Common myeloid progenitor, CD34-positive (primary cell): ENCODE data around the gene GRIK2.

Experiments used
- CTCF ChIA-PET: fragments of 350-600 bp; sonication (Branson Sonifier 250); formaldehyde crosslinking; loops from one replicate; lab custom pipeline; 2021; ENCODE audit warnings: antibody characterized with exemption; lab: Charles Lee
- POLR2A ChIA-PET: fragments of 350-600 bp; sonication (Branson Sonifier 250); formaldehyde crosslinking; loops from one replicate; lab custom pipeline; 2021; ENCODE audit warnings: antibody characterized with exemption; lab: Charles Lee
- DNase-seq, 3 donors: peaks; one replicate each; pipeline versions ENCODE4 v3.0.0 to v3.0.0-alpha.2; 2013
- H3K27ac ChIP-seq, 2 experiments: 1 replicate in 1 of 2; 2 replicates in 1 of 2; pipeline ENCODE4 v1.7.0; 2013; ENCODE audit warnings: inconsistent platforms in 2 of 2, low read length in 2 of 2, mild to moderate bottlenecking in 2 of 2, low read depth in 1 of 2, moderate library complexity in 1 of 2; ENCODE audit not compliant: severe bottlenecking in 2 of 2, insufficient read depth in 1 of 2, poor library complexity in 1 of 2
- H3K27me3 ChIP-seq, 5 experiments: replicated peaks in 2 of 5; 1 replicate in 3 of 5; 2 replicates in 2 of 5; pipeline versions ENCODE4 v1.6.1 to v1.7.0; 2013; ENCODE audit warnings: low read length in 4 of 5, mild to moderate bottlenecking in 2 of 5, moderate library complexity in 2 of 5, inconsistent platforms in 1 of 5; ENCODE audit not compliant: insufficient read depth in 5 of 5, control insufficient read depth in 4 of 5
- H3K36me3 ChIP-seq, 4 experiments: 1 replicate in 2 of 4; 2 replicates in 2 of 4; pipeline versions ENCODE4 v1.6.1 to v1.7.0; 2013; ENCODE audit warnings: low read length in 3 of 4, control low read depth in 1 of 4, mild to moderate bottlenecking in 1 of 4; ENCODE audit not compliant: control insufficient read depth in 4 of 4, insufficient read depth in 4 of 4
- H3K4me1 ChIP-seq, 4 experiments: 1 replicate in 3 of 4; 2 replicates in 1 of 4; pipeline versions ENCODE4 v1.6.1 to v1.7.1; 2013; ENCODE audit warnings: low read length in 3 of 4, mild to moderate bottlenecking in 3 of 4, control low read depth in 1 of 4, inconsistent platforms in 1 of 4, moderate library complexity in 1 of 4; ENCODE audit not compliant: control insufficient read depth in 4 of 4, insufficient read depth in 4 of 4; ENCODE audit errors: control extremely low read depth in 1 of 4
- H3K4me3 ChIP-seq, 7 experiments: 1 replicate in 4 of 7; 2 replicates in 3 of 7; pipeline versions ENCODE4 v1.5.1 to v1.7.0; 2013; ENCODE audit warnings: mild to moderate bottlenecking in 7 of 7, low read length in 6 of 7, moderate library complexity in 6 of 7, inconsistent platforms in 2 of 7, low read depth in 2 of 7, control low read depth in 1 of 7; ENCODE audit not compliant: insufficient read depth in 4 of 7, control insufficient read depth in 1 of 7; ENCODE audit errors: extremely low read depth in 1 of 7
- H3K9me3 ChIP-seq, 5 experiments: 1 replicate in 4 of 5; 2 replicates in 1 of 5; pipeline versions ENCODE4 v1.6.1 to v1.7.1; 2013; ENCODE audit warnings: low read length in 4 of 5, mild to moderate bottlenecking in 2 of 5, inconsistent platforms in 1 of 5, low read depth in 1 of 5, moderate library complexity in 1 of 5; ENCODE audit not compliant: control insufficient read depth in 4 of 5, insufficient read depth in 2 of 5; ENCODE audit errors: control extremely low read depth in 1 of 5
- WGBS: methylation state at CpG from one replicate; pipeline ENCODE4 v1.1.5; 2013; ENCODE audit not compliant: insufficient coverage; 5-methylcytosine and 5-hydroxymethylcytosine counted together

The GRIK2 gene

DNA sequence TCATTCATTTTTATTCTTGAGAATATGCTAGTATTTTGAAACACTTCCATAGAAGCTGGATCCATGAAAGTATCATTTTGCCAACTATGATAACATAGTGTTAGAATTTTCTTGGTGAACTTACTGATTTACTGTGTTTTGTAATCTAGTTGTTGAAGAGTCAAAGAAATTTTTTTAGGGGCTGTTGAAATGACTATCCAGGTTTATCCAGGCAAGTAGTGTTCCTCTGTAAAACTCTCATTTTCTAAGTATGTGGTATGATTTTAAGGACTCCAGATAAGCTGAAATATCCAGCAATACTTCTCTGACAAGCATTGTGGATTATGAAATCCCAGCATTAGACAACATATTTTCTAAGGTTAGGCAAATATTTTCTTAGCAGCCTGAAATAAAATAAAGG is 95.9 kb downstream of the GRIK2 start:
- DNase-seq = no peak
- ChIA-PET CTCF (no interaction called here), POLR2A (no interaction called here)
- H3K36me3 ChIP-seq = no peaks in the 10 kb centered on the region
- H3K4me1 ChIP-seq = no peaks in the 10 kb centered on the region
- H3K4me3 ChIP-seq = no peak overlapping the region
- H3K27me3 ChIP-seq = no peaks in the 10 kb centered on the region
- no peaks in the 10 kb centered on the region for H3K9me3 ChIP-seq
- no peak overlapping the region for H3K27ac ChIP-seq

DNA sequence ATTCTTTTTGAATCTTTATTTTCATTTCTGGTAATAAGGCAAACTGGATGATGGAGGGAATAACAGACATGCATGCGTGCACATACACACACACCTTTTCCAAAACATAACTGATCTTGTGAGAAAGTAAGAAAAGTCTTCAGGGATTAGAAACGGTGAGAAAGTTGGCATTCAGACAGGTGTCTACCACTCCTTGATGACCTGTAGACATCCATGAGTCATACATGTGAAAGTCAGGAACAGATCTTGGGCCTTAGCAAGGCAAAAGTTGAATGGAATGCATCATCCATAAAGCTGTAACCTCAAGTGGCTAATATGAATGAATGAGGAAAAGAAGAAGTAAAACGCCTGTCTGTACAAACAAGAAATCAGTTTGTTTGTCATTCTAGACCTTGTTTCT is 97.3 kb downstream of the GRIK2 start:
- no peak for DNase-seq
- CTCF ChIA-PET = no interaction called here
- Histone ChIP-seq H3K27ac (no peak overlapping the region), H3K4me3 (no peak overlapping the region), H3K4me1 (no peaks in the 10 kb centered on the region), H3K36me3 (no peaks in the 10 kb centered on the region), H3K27me3 (no peaks in the 10 kb centered on the region), H3K9me3 (no peaks in the 10 kb centered on the region)
- POLR2A ChIA-PET = no interaction called here
- WGBS = 100% methylated on average over 1 of the region's 3 CpGs

DNA sequence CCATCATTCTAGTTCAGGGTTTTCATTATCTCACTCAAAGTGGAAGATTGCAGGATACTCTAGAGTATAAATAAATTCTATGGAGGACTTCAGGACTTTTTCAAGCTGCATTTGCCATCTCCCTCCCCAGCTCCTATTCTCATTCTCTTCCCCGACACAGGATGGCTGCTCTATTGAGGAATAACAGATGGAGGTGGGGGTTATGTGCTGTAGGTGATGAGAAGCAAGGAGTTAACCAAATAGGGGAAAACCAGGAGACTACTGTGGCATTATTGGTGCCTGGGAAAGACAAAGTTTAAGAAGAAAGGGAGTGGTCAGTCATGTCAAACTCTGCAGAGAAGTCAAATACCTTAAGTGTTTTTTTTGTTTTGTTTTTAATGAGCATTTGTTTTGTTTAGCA is 109.3 kb downstream of the GRIK2 start:
- H3K4me3 ChIP-seq = no peak overlapping the region
- ChIA-PET CTCF (no interaction called here), POLR2A (no interaction called here)
- H3K36me3 ChIP-seq = no peaks in the 10 kb centered on the region
- H3K4me1 ChIP-seq = no peaks in the 10 kb centered on the region
- no peaks in the 10 kb centered on the region for H3K27me3 ChIP-seq
- WGBS = no CpG with 5 or more reads among the region's 1 CpG
- no peak for DNase-seq
- H3K9me3 ChIP-seq = no peaks in the 10 kb centered on the region
- no peak overlapping the region for H3K27ac ChIP-seq

DNA sequence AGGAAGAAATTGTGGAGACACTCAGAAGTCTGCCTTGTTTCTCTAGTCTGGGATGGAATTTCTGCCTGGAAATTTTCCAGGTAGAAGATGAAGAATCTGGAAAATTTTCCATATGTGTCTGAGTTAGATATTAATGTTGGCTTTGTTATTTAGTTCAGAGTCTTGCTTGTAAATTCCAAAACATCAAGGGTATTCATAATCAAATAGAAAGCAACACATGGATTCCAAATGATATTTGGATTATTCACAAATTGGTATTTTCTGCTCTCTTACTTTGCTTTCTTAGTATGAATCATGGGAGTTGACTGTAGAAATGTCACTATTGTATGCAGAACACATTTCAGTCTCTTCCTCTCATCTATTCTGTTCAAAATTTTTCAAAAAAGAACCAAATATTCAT is 116.0 kb downstream of the GRIK2 start:
- no peaks in the 10 kb centered on the region for H3K4me1 ChIP-seq
- no peaks in the 10 kb centered on the region for H3K36me3 ChIP-seq
- no peaks in the 10 kb centered on the region for H3K9me3 ChIP-seq
- DNase-seq = no peak
- H3K4me3 ChIP-seq = no peak overlapping the region
- no peaks in the 10 kb centered on the region for H3K27me3 ChIP-seq
- POLR2A ChIA-PET = no interaction called here
- no peak overlapping the region for H3K27ac ChIP-seq
- CTCF ChIA-PET = no interaction called here

DNA sequence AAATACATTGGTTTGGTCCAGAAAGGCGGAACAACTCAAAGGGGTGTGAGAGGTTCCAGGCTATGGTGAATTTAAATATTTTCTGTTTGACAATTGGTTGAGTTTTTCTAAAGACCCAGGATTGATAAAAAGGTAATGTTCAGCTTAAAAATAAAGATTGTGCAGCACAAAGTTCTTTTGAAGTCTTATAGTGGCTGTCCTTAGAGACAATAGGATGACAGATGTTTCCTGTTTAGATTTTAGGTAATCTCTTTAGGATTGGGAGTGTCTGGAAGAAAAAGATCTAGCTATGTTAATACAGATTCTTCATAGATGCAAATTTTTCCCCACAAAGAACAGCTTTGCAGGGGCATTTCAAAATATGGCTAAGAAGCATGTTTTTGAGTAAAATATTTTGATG is 119.7 kb downstream of the GRIK2 start:
- H3K36me3 ChIP-seq = no peaks in the 10 kb centered on the region
- DNase-seq = no peak
- ChIA-PET CTCF (no interaction called here), POLR2A (no interaction called here)
- H3K9me3 ChIP-seq = no peaks in the 10 kb centered on the region
- WGBS = no CpG with 5 or more reads among the region's 1 CpG
- H3K27me3 ChIP-seq = no peaks in the 10 kb centered on the region
- H3K4me1 ChIP-seq = no peaks in the 10 kb centered on the region
- H3K27ac ChIP-seq = no peak overlapping the region
- H3K4me3 ChIP-seq = no peak overlapping the region

DNA sequence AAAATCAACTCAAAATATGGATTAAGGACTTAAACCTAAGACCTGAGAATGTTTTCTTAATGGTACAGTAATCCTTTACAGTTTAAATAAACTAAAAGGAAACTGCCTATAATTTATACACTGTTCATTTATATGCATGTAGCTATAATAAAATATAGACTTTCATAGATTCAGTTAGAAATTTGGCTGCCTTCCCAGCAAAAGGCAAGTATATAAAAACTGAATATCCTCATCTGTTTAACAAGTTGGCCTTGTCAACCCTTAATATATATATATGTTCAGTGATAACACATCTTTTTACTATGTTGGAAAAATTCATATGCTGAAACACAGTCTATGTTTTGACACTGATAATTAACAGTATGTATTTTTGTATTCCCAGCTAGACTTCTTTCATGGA is 123.1 kb downstream of the GRIK2 start:
- ChIA-PET CTCF (no interaction called here), POLR2A (no interaction called here)
- no peak for DNase-seq
- no peaks in the 10 kb centered on the region for H3K9me3 ChIP-seq
- no peak overlapping the region for H3K27ac ChIP-seq
- H3K4me3 ChIP-seq = no peak overlapping the region
- no peaks in the 10 kb centered on the region for H3K4me1 ChIP-seq
- H3K36me3 ChIP-seq = no peaks in the 10 kb centered on the region
- no peaks in the 10 kb centered on the region for H3K27me3 ChIP-seq

DNA sequence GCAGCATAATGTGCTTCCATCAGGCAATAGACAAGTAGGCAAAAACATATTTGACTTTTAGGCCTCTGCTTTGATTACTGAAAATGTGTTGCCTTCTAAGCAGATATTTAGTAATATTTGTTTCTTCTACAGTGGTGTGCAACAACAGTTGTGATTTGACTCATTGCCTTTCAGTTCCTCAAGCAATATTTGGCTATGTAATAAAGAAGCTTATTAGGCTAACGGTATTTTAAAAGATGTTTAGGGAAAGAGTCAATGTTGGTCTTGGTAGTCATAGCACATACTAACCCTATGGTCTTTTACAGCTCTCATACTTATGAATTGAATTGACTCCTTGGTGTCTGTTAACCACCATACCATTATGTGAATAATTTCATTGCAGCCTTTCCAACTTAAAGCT is 124.1 kb downstream of the GRIK2 start:
- H3K4me1 ChIP-seq = no peaks in the 10 kb centered on the region
- ChIA-PET CTCF (no interaction called here), POLR2A (no interaction called here)
- no CpG with 5 or more reads among the region's 1 CpG for WGBS
- no peak overlapping the region for H3K4me3 ChIP-seq
- no peak overlapping the region for H3K27ac ChIP-seq
- H3K9me3 ChIP-seq = no peaks in the 10 kb centered on the region
- no peaks in the 10 kb centered on the region for H3K36me3 ChIP-seq
- H3K27me3 ChIP-seq = no peaks in the 10 kb centered on the region
- DNase-seq = no peak

DNA sequence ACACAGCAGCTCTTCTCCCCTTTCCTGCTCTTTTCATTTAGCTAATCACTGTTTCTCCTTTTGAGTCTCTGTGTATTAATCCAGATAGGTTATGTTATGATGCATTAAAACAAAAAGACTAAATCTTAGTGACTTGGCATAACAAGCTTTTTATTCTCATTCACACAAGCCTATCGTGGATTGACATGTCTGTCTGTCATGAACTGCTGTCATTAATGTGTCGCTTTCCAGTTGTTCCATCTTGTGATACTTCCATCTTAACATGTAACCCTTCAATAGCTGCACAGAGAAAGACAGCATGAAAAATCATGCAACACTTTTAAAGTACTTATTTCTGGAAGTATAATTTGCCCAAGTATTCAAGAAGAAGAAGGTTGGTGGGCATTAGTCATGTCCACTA is 128.7 kb downstream of the GRIK2 start:
- ChIA-PET CTCF (no interaction called here), POLR2A (no interaction called here)
- no peaks in the 10 kb centered on the region for H3K4me1 ChIP-seq
- no peak overlapping the region for H3K4me3 ChIP-seq
- 100% methylated on average over 1 of the region's 2 CpGs for WGBS
- no peaks in the 10 kb centered on the region for H3K36me3 ChIP-seq
- no peaks in the 10 kb centered on the region for H3K27me3 ChIP-seq
- no peaks in the 10 kb centered on the region for H3K9me3 ChIP-seq
- no peak for DNase-seq
- H3K27ac ChIP-seq = no peak overlapping the region
